H1 (cell line): ENCODE data around the gene GSPT1. TPM values are rescaled to one million over a fixed set of nuclear protein-coding genes. Genes with fewer than 3 reads are reported as not detected.

Source experiments
- CTCF ChIA-PET: fragments of 300-600 bp; sonication (Branson Sonifier 250); formaldehyde crosslinking; loops from one replicate; lab custom pipeline; 2021; ENCODE audit not compliant: partially characterized antibody; lab: Charles Lee
- POLR2A ChIA-PET: fragments of 300-600 bp; sonication (Branson Sonifier 250); formaldehyde crosslinking; loops from one replicate; lab custom pipeline; 2021; ENCODE audit warnings: inconsistent platforms; ENCODE audit not compliant: partially characterized antibody; lab: Charles Lee
- DNase-seq, 2 experiments: peaks; one replicate each; pipeline versions ENCODE4 v3.0.0 to v3.0.0-alpha.2; 2010 to 2022; ENCODE audit warnings: low spot score in 2 of 2, low read depth in 1 of 2, mixed read lengths in 1 of 2
- FAIRE-seq: peaks from 2 replicates; lab custom pipeline; 2011; peaks lifted over from hg19 to GRCh38; lab: Jason Lieb, UNC
- H2AFZ ChIP-seq: 2 replicates; pipeline ENCODE4 v1.8.1; 2012; ENCODE audit warnings: low read length, inconsistent platforms
- H2AK5ac ChIP-seq: 2 replicates; pipeline ENCODE4 v1.6.1; 2013; ENCODE audit warnings: low read depth, low read length
- H2BK120ac ChIP-seq: replicated peaks from 2 replicates; pipeline ENCODE3; 2013; ENCODE audit warnings: low read depth, low read length, inconsistent platforms
- H2BK12ac ChIP-seq: 2 replicates; pipeline ENCODE4 v1.6.1; 2013; ENCODE audit warnings: low read depth, low read length
- H2BK15ac ChIP-seq: 2 replicates; pipeline ENCODE4 v1.6.1; 2013; ENCODE audit warnings: low read length
- H2BK20ac ChIP-seq: 2 replicates; pipeline ENCODE4 v1.6.1; 2013; ENCODE audit warnings: low read length
- H2BK5ac ChIP-seq: 2 replicates; pipeline ENCODE4 v1.6.1; 2013; ENCODE audit warnings: low read depth, low read length
- H3K14ac ChIP-seq: 2 replicates; pipeline ENCODE4 v1.6.1; 2013; ENCODE audit warnings: inconsistent platforms; ENCODE audit not compliant: insufficient read length
- H3K18ac ChIP-seq: 2 replicates; pipeline ENCODE4 v1.6.1; 2013; ENCODE audit warnings: low read length; ENCODE audit errors: extremely low read depth
- H3K23ac ChIP-seq: 2 replicates; pipeline ENCODE4 v1.6.1; 2013; ENCODE audit warnings: inconsistent platforms; ENCODE audit not compliant: insufficient read length
- H3K23me2 ChIP-seq: 2 replicates; pipeline ENCODE4 v1.6.1; 2013; ENCODE audit warnings: low read depth, low read length
- H3K27ac ChIP-seq: 2 replicates; pipeline ENCODE4 v1.6.1; 2011; ENCODE audit warnings: low read depth, low read length, inconsistent platforms
- H3K27me3 ChIP-seq, 4 experiments: replicated peaks in 1 of 4; 1 replicate in 1 of 4; 2 replicates in 3 of 4; pipeline versions ENCODE4 v1.6.1 to v1.8.1; 2011 to 2013; ENCODE audit warnings: low read length in 3 of 4, mild to moderate bottlenecking in 3 of 4, inconsistent platforms in 2 of 4, mixed read lengths in 2 of 4, moderate library complexity in 1 of 4; ENCODE audit not compliant: control insufficient read depth in 3 of 4, insufficient read depth in 3 of 4; ENCODE audit errors: extremely low read depth in 1 of 4
- H3K36me3 ChIP-seq, 4 experiments: 2 replicates each; pipeline versions ENCODE4 v1.6.1 to v1.8.1; 2011 to 2013; ENCODE audit warnings: mild to moderate bottlenecking in 4 of 4, low read length in 3 of 4, moderate library complexity in 2 of 4, control low read depth in 1 of 4, inconsistent platforms in 1 of 4; ENCODE audit not compliant: insufficient read depth in 4 of 4, control insufficient read depth in 2 of 4
- H3K4ac ChIP-seq: replicated peaks from 2 replicates; pipeline ENCODE3; 2013; ENCODE audit warnings: low read length, low read depth, mixed read lengths, inconsistent platforms; ENCODE audit not compliant: insufficient read length
- H3K4me1 ChIP-seq, 4 experiments: replicated peaks in 1 of 4; 1 replicate in 1 of 4; 2 replicates in 3 of 4; pipeline versions ENCODE4 v1.6.1 to v1.8.1; 2011 to 2013; ENCODE audit warnings: low read length in 3 of 4, inconsistent platforms in 2 of 4, mixed read lengths in 1 of 4; ENCODE audit not compliant: insufficient read depth in 4 of 4, control insufficient read depth in 3 of 4
- H3K4me2 ChIP-seq, 2 experiments: 2 replicates each; pipeline versions ENCODE4 v1.6.1 to v1.8.1; 2011 to 2013; ENCODE audit warnings: low read depth in 2 of 2, low read length in 2 of 2, control low read depth in 1 of 2, inconsistent platforms in 1 of 2, mild to moderate bottlenecking in 1 of 2; ENCODE audit not compliant: insufficient read depth in 1 of 2
- H3K4me3 ChIP-seq, 4 experiments: fragments of 200-600, 300-600 bp in 1 of 4; sonication (generic), shearing (Covaris generic), sonication (Bioruptor Twin) in 1 of 4; 2 replicates each; pipeline versions ENCODE4 v1.5.1 to v1.8.1; 2011 to 2016; ENCODE audit warnings: low read length in 4 of 4, low read depth in 3 of 4, control low read depth in 2 of 4, inconsistent platforms in 2 of 4, mild to moderate bottlenecking in 2 of 4, mixed read lengths in 1 of 4, moderate library complexity in 1 of 4; ENCODE audit not compliant: insufficient read depth in 2 of 4; ENCODE audit errors: extremely low read depth in 1 of 4
- H3K56ac ChIP-seq: replicated peaks from 2 replicates; pipeline ENCODE3; 2013; ENCODE audit warnings: low read depth, mild to moderate bottlenecking, mixed read lengths, low read length, inconsistent platforms; ENCODE audit not compliant: insufficient read length
- H3K79me1 ChIP-seq: 2 replicates; pipeline ENCODE4 v1.6.1; 2013; ENCODE audit warnings: low read depth, low read length, control low read depth
- H3K79me2 ChIP-seq, 2 experiments: 2 replicates each; pipeline versions ENCODE4 v1.6.1 to v1.8.1; 2012 to 2013; ENCODE audit warnings: low read length in 2 of 2, mild to moderate bottlenecking in 2 of 2, inconsistent platforms in 1 of 2; ENCODE audit not compliant: insufficient read depth in 2 of 2, control insufficient read depth in 1 of 2
- H3K9ac ChIP-seq, 4 experiments: replicated peaks in 1 of 4; 1 replicate in 1 of 4; 2 replicates in 3 of 4; pipeline versions ENCODE4 v1.6.1 to v1.8.1; 2011 to 2013; ENCODE audit warnings: low read depth in 3 of 4, low read length in 3 of 4, control low read depth in 2 of 4, mild to moderate bottlenecking in 2 of 4, moderate library complexity in 2 of 4, inconsistent platforms in 1 of 4; ENCODE audit errors: extremely low read depth in 1 of 4
- H3K9me3 ChIP-seq, 2 experiments: 2 replicates each; pipeline versions ENCODE4 v1.6.1 to v1.8.1; 2012 to 2013; ENCODE audit warnings: mild to moderate bottlenecking in 2 of 2, moderate library complexity in 2 of 2, control low read depth in 1 of 2, inconsistent platforms in 1 of 2, low read depth in 1 of 2, low read length in 1 of 2, mixed read lengths in 1 of 2; ENCODE audit not compliant: insufficient read depth in 2 of 2
- H4K20me1 ChIP-seq, 2 experiments: replicated peaks in 1 of 2; 2 replicates each; pipeline versions ENCODE3 to v1.8.1; 2011 to 2013; ENCODE audit warnings: inconsistent platforms in 2 of 2, low read length in 2 of 2, mild to moderate bottlenecking in 1 of 2; ENCODE audit not compliant: insufficient read depth in 2 of 2, control insufficient read depth in 1 of 2
- H4K5ac ChIP-seq: 2 replicates; pipeline ENCODE4 v1.6.1; 2013; ENCODE audit warnings: low read length, low read depth, mixed read lengths, inconsistent platforms; ENCODE audit not compliant: insufficient read length
- H4K8ac ChIP-seq: 2 replicates; pipeline ENCODE4 v1.8.0; 2013; ENCODE audit warnings: mild to moderate bottlenecking, moderate library complexity, low read length, inconsistent platforms; ENCODE audit not compliant: insufficient read depth; ENCODE audit errors: extremely low read depth
- H4K91ac ChIP-seq: replicated peaks from 2 replicates; pipeline ENCODE3; 2013; ENCODE audit warnings: low read length, mixed read lengths, inconsistent platforms; ENCODE audit not compliant: insufficient read length
- BCL11A ChIP-seq, 2 experiments: IDR thresholded peaks; one replicate each; pipeline ENCODE4 v1.6.1; 2011; ENCODE audit warnings: low read depth in 2 of 2, low read length in 2 of 2, mild to moderate bottlenecking in 2 of 2
- CREB1 ChIP-seq: IDR thresholded peaks from 2 replicates; pipeline ENCODE4 v1.6.1; 2012; ENCODE audit warnings: inconsistent platforms
- EZH2 ChIP-seq: fragments of 200-600 bp; sonication (generic); IDR thresholded peaks from 2 replicates; pipeline ENCODE4 v1.7.1; 2012; ENCODE audit warnings: low read depth, mild to moderate bottlenecking, moderate library complexity, low read length, inconsistent platforms; ENCODE audit not compliant: severe bottlenecking
- FOSL1 ChIP-seq: IDR thresholded peaks from 2 replicates; pipeline ENCODE4 v1.6.1; 2011; ENCODE audit warnings: mild to moderate bottlenecking, low read depth, low read length, moderate library complexity; ENCODE audit not compliant: insufficient read depth
- JUND ChIP-seq: IDR thresholded peaks from 2 replicates; pipeline ENCODE4 v1.6.1; 2011; ENCODE audit warnings: mild to moderate bottlenecking, improper control_type of control experiment, low read length
- NRF1 ChIP-seq: IDR thresholded peaks from 2 replicates; pipeline ENCODE4 v1.6.1; 2011; ENCODE audit warnings: mild to moderate bottlenecking, low read depth, low read length, improper control_type of control experiment
- PHF8 ChIP-seq: fragments of 200-600 bp; sonication (generic); conservative IDR thresholded peaks from 2 replicates; pipeline ENCODE4 v1.7.1; 2012; ENCODE audit warnings: low read depth, mild to moderate bottlenecking, inconsistent platforms, low read length, moderate library complexity
- POLR2AphosphoS5 ChIP-seq: IDR thresholded peaks from 2 replicates; pipeline ENCODE4 v1.6.1; 2011; ENCODE audit warnings: low read depth, low read length
- RAD21 ChIP-seq, 2 experiments: IDR thresholded peaks in 1 of 2; conservative IDR thresholded peaks in 1 of 2; 2 replicates each; pipeline ENCODE4 v1.6.1; 2011; ENCODE audit warnings: low read depth in 2 of 2, low read length in 2 of 2, improper control_type of control experiment in 1 of 2, inconsistent platforms in 1 of 2, mild to moderate bottlenecking in 1 of 2, moderate library complexity in 1 of 2
- RFX5 ChIP-seq: IDR thresholded peaks from 2 replicates; pipeline ENCODE4 v1.6.1; 2011; ENCODE audit warnings: low read depth, low read length, improper control_type of control experiment, borderline replicate concordance
- SIN3A ChIP-seq, 2 experiments: IDR thresholded peaks in 1 of 2; conservative IDR thresholded peaks in 1 of 2; 2 replicates each; pipeline ENCODE4 v1.6.1; 2011 to 2012; ENCODE audit warnings: low read length in 2 of 2, improper control_type of control experiment in 1 of 2, low read depth in 1 of 2, mild to moderate bottlenecking in 1 of 2
- SIRT6 ChIP-seq: IDR thresholded peaks from one replicate; pipeline ENCODE4 v1.7.1; 2012; ENCODE audit warnings: low read length, inconsistent platforms
- TAF7 ChIP-seq: optimal IDR thresholded peaks from 2 replicates; pipeline ENCODE3; 2011; ENCODE audit warnings: low read depth, mild to moderate bottlenecking, inconsistent platforms, low read length, moderate library complexity, borderline replicate concordance
- TBP ChIP-seq: IDR thresholded peaks from 2 replicates; pipeline ENCODE4 v1.6.1; 2011; ENCODE audit warnings: low read depth, low read length, improper control_type of control experiment
- WGBS, 2 experiments: shearing (Covaris generic) in 1 of 2; methylation state at CpG; one replicate each; pipeline versions ENCODE4 v1.1.6 to v1.1.7; 2013 to 2015; ENCODE audit warnings: low lambda C conversion rate in 2 of 2, mixed read lengths in 2 of 2, inconsistent platforms in 1 of 2, low coverage in 1 of 2, missing lambda C conversion rate in 1 of 2; ENCODE audit not compliant: insufficient replicate concordance in 2 of 2, insufficient coverage in 1 of 2, insufficient read length in 1 of 2; ENCODE audit errors: extremely low coverage in 1 of 2, missing lambda C conversion rate in 1 of 2; 5-methylcytosine and 5-hydroxymethylcytosine counted together
- polyA plus RNA-seq, 7 experiments: library from polyadenylated mRNA; depleted of rRNA in 3 of 7; stranded (reverse) in 5 of 7; unstranded in 2 of 7; fragments of >200 nt in 5 of 7; fragments of 200-250 nt in 2 of 7; gene quantifications; 1 replicate in 5 of 7; 2 replicates in 1 of 7; 4 replicates in 1 of 7; pipeline versions ENCODE4 v1.2.1 to v1.2.3, GENCODE V29; 2011 to 2013; ENCODE audit warnings: missing spikeins in 2 of 7, mixed read lengths in 2 of 7
- total RNA-seq: library from RNA; stranded (reverse); fragmentation: NEBNext Ultra II Directional; extraction: Animal tissue kit (Norgen Biotek cat#: 25700); gene quantifications from 2 replicates; pipeline ENCODE4 v1.2.1, GENCODE V29; 2021

The GSPT1 gene
- total and polyA plus RNA-seq, 2 of the 8 experiments (the other 6 are each of a cell fraction or from before 2014, with no cell fraction given), result 51.0 to 204 TPM

GRCh38 chr16:11841026-11841425, 74.7 kb downstream of the GSPT1 start:
- no peak overlapping the region for H4K91ac ChIP-seq
- TF ChIP-seq SIRT6 (no peak), TBP (no peak), FOSL1 (no peak), RFX5 (no peak), TAF7 (no peak), JUND (no peak), SIN3A (conservative IDR thresholded peaks at IDR 0.05 in 1 of 2, IDR thresholded peaks at IDR 0.05 in 1 of 2; ENCODE audit: low read depth in 1 of 2, low read length in 2 of 2) (no peak), CREB1 (no peak), NRF1 (no peak), BCL11A (IDR thresholded peaks at IDR 0.05; ENCODE audit: low read depth in 2 of 2, low read length in 2 of 2) (no peak), PHF8 (no peak), POLR2AphosphoS5 (no peak), EZH2 (no peak), RAD21 (IDR thresholded peaks at IDR 0.05 in 1 of 2, conservative IDR thresholded peaks at IDR 0.05 in 1 of 2; ENCODE audit: low read depth in 2 of 2, low read length in 2 of 2) (no peak)

More at GRCh38 chr16:11841026-11841425, 74.7 kb downstream of the GSPT1 start:
- ChIA-PET CTCF (interaction anchor here (1.0 kb wide), 1 partner anchor 227 kb away, joined by 3 read pairs; no protein-coding TSS in a partner anchor), POLR2A (interaction anchor here (0.9 to 1.2 kb wide), 5 partner anchors 11 to 104 kb away, joined by 3 to 5 read pairs (median 3); no protein-coding TSS in a partner anchor)
- no peak overlapping the region for H2AK5ac ChIP-seq
- peaks cover 15 to 21% of the 10 kb centered on the region in 2 experiments for H4K20me1 ChIP-seq
- H3K4ac ChIP-seq, result no peak overlapping the region
- peaks cover 62 to 97% (median 88%) of the 10 kb centered on the region in 4 experiments for H3K36me3 ChIP-seq
- no peak overlapping the region for H2AFZ ChIP-seq
- H3K27me3 ChIP-seq, result no peaks in the 10 kb centered on the region
- no peaks in the 10 kb centered on the region for H3K23me2 ChIP-seq
- peaks cover 7% of the 10 kb centered on the region for H3K79me1 ChIP-seq
- H2BK120ac ChIP-seq, result no peak overlapping the region
- WGBS, 2 experiments, result 92% methylated on average over 7 of the region's 7 CpGs; no CpG with 5 or more reads in 1 of the 2 experiments
- H4K5ac ChIP-seq, result no peak overlapping the region
- no peak overlapping the region for H4K8ac ChIP-seq
- no peak overlapping the region for H2BK5ac ChIP-seq
- no peak overlapping the region for H3K18ac ChIP-seq
- H2BK15ac ChIP-seq, result no peak overlapping the region
- H3K4me3 ChIP-seq, result no peak overlapping the region
- FAIRE-seq (no peak), DNase-seq (no peak)
- no peak overlapping the region for H3K4me2 ChIP-seq
- H3K23ac ChIP-seq, result no peak overlapping the region
- H2BK12ac ChIP-seq, result no peak overlapping the region
- peaks cover 0 to 16% of the 10 kb centered on the region in 2 experiments; a peak in 3 of 4 replicates for H3K79me2 ChIP-seq
- H2BK20ac ChIP-seq, result no peak overlapping the region
- peaks cover 0 to 5% (median 0%) of the 10 kb centered on the region in 4 experiments; a peak in 1 of 7 replicates for H3K4me1 ChIP-seq
- no peak overlapping the region for H3K9ac ChIP-seq
- H3K56ac ChIP-seq, result no peak overlapping the region
- no peaks in the 10 kb centered on the region for H3K9me3 ChIP-seq
- H3K27ac ChIP-seq, result no peak overlapping the region
- no peak overlapping the region for H3K14ac ChIP-seq
